KMS-11 (cell line): ENCODE results near the gene MAML3.

ENCODE experiments used
- H2AFZ ChIP-seq: fragments of 200-600 bp; sonication (generic); 2 replicates; pipeline ENCODE4 v1.6.1; 2016; ENCODE audit warnings: antibody characterized with exemption, mixed run types, low read depth
- H3K27ac ChIP-seq: fragments of 200-600 bp; sonication (generic); 2 replicates; pipeline ENCODE4 v1.6.1; 2016; ENCODE audit warnings: mild to moderate bottlenecking, mixed run types
- H3K27me3 ChIP-seq: fragments of 200-600 bp; sonication (generic); 2 replicates; pipeline ENCODE4 v1.6.1; 2017; ENCODE audit warnings: mild to moderate bottlenecking, low read depth, mixed run types, moderate library complexity; ENCODE audit not compliant: insufficient read depth
- H3K36me3 ChIP-seq: fragments of 200-600 bp; sonication (generic); 2 replicates; pipeline ENCODE4 v1.6.1; 2017; ENCODE audit warnings: mild to moderate bottlenecking, mixed run types; ENCODE audit not compliant: insufficient read depth
- H3K4me1 ChIP-seq: fragments of 200-600 bp; sonication (generic); 2 replicates; pipeline ENCODE4 v1.6.1; 2016; ENCODE audit warnings: mild to moderate bottlenecking, low read depth, mixed run types; ENCODE audit not compliant: poor library complexity, severe bottlenecking
- H3K4me2 ChIP-seq: fragments of 200-600 bp; sonication (generic); 2 replicates; pipeline ENCODE4 v1.7.0; 2016; ENCODE audit warnings: mild to moderate bottlenecking, mixed run types
- H3K4me3 ChIP-seq: fragments of 200-600 bp; sonication (generic); IDR thresholded peaks from 2 replicates; pipeline ENCODE4 v1.6.1; 2017; ENCODE audit warnings: low read depth, low read length, mixed read lengths; ENCODE audit not compliant: insufficient read depth
- H3K79me2 ChIP-seq: fragments of 200-600 bp; sonication (generic); 2 replicates; pipeline ENCODE4 v1.6.1; 2016; ENCODE audit warnings: low read depth, mixed run types; ENCODE audit not compliant: insufficient read depth
- H3K9ac ChIP-seq: fragments of 200-600 bp; sonication (generic); 2 replicates; pipeline ENCODE4 v1.6.1; 2016; ENCODE audit warnings: mild to moderate bottlenecking, mixed run types
- H4K20me1 ChIP-seq: fragments of 200-600 bp; sonication (generic); 2 replicates; pipeline ENCODE4 v1.6.1; 2016; ENCODE audit warnings: mild to moderate bottlenecking, mixed run types; ENCODE audit not compliant: insufficient read depth
- CTCF ChIP-seq: fragments of 200-600 bp; sonication (generic); conservative IDR thresholded peaks from 2 replicates; pipeline ENCODE4 v1.6.1; 2017; ENCODE audit warnings: low read depth, mild to moderate bottlenecking, antibody characterized with exemption, low read length, moderate library complexity, mixed read lengths

Gene MAML3

GRCh38 chr4:139692309-139693012 is 461.5 kb downstream of the MAML3 start:
- H3K4me3 ChIP-seq: no peak overlapping the region
- no peaks in the 10 kb centered on the region for H3K27me3 ChIP-seq
- H3K4me2 ChIP-seq: no peak overlapping the region
- H3K36me3 ChIP-seq: no peaks in the 10 kb centered on the region
- H3K9ac ChIP-seq: no peak overlapping the region
- no peaks in the 10 kb centered on the region for H4K20me1 ChIP-seq
- H3K27ac ChIP-seq: no peak overlapping the region
- H2AFZ ChIP-seq: no peak overlapping the region
- no peak for TF ChIP-seq CTCF
- no peaks in the 10 kb centered on the region for H3K79me2 ChIP-seq
- H3K4me1 ChIP-seq: no peaks in the 10 kb centered on the region

GRCh38 chr4:139690419-139690818 is 463.6 kb downstream of the MAML3 start:
- Histone ChIP-seq H2AFZ (no peak overlapping the region), H4K20me1 (no peaks in the 10 kb centered on the region), H3K4me3 (no peak overlapping the region), H3K4me1 (no peaks in the 10 kb centered on the region), H3K9ac (no peak overlapping the region), H3K27me3 (no peaks in the 10 kb centered on the region), H3K79me2 (no peaks in the 10 kb centered on the region), H3K27ac (no peak overlapping the region), H3K36me3 (no peaks in the 10 kb centered on the region), H3K4me2 (no peak overlapping the region)
- TF ChIP-seq CTCF: no peak

- Histone ChIP-seq H3K4me2 (no peak overlapping the region), H2AFZ (no peak overlapping the region)
Observed at GRCh38 chr4:139689093-139689722, 464.8 kb downstream of the MAML3 start.

GRCh38 chr4:139686988-139687387 is 467.0 kb downstream of the MAML3 start:
- no peak for TF ChIP-seq CTCF
- H3K9ac ChIP-seq: no peak overlapping the region
- H3K27ac ChIP-seq: no peak overlapping the region
- no peak overlapping the region for H3K4me2 ChIP-seq
- no peaks in the 10 kb centered on the region for H3K27me3 ChIP-seq
- H4K20me1 ChIP-seq: no peaks in the 10 kb centered on the region
- no peaks in the 10 kb centered on the region for H3K79me2 ChIP-seq
- H3K4me3 ChIP-seq: no peak overlapping the region
- no peaks in the 10 kb centered on the region for H3K4me1 ChIP-seq
- no peaks in the 10 kb centered on the region for H3K36me3 ChIP-seq
- H2AFZ ChIP-seq: no peak overlapping the region

More at GRCh38 chr4:139689093-139689722, 464.8 kb downstream of the MAML3 start:
- Histone ChIP-seq H3K4me3 (no peak overlapping the region), H3K79me2 (no peaks in the 10 kb centered on the region), H4K20me1 (no peaks in the 10 kb centered on the region), H3K27ac (no peak overlapping the region), H3K9ac (no peak overlapping the region), H3K27me3 (no peaks in the 10 kb centered on the region), H3K36me3 (no peaks in the 10 kb centered on the region), H3K4me1 (no peaks in the 10 kb centered on the region)
- TF ChIP-seq CTCF: no peak
